ENCODE data around the gene CYP2W1.

CYP2W1 gene

GRCh38 chr7:951881-952547, 31.0 kb upstream of the CYP2W1 start:
- Histone ChIP-seq H3K36me3 (no peaks in the 10 kb centered on the region), H3K27ac (no peak overlapping the region), H3K4me1 (peaks cover 6 to 25% (median 20%) of the 10 kb centered on the region in 4 donors), H3K27me3 (peaks cover 0 to 4% of the 10 kb centered on the region in 2 donors), H3K4me3 (no peak overlapping the region), H3K9me3 (no peaks in the 10 kb centered on the region)
- DNase-seq = peak in 1 of 2 donors; percentile 61
- TF ChIP-seq, protein P1, sequence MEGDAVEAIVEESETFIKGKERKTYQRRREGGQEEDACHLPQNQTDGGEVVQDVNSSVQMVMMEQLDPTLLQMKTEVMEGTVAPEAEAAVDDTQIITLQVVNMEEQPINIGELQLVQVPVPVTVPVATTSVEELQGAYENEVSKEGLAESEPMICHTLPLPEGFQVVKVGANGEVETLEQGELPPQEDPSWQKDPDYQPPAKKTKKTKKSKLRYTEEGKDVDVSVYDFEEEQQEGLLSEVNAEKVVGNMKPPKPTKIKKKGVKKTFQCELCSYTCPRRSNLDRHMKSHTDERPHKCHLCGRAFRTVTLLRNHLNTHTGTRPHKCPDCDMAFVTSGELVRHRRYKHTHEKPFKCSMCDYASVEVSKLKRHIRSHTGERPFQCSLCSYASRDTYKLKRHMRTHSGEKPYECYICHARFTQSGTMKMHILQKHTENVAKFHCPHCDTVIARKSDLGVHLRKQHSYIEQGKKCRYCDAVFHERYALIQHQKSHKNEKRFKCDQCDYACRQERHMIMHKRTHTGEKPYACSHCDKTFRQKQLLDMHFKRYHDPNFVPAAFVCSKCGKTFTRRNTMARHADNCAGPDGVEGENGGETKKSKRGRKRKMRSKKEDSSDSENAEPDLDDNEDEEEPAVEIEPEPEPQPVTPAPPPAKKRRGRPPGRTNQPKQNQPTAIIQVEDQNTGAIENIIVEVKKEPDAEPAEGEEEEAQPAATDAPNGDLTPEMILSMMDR (IDR thresholded peaks at IDR 0.05) = no peak
- intact Hi-C loops (cut with DNase I; ENCODE audit: low total_unique reads) = no loop called here

- Histone ChIP-seq H3K4me1 (peaks cover 6 to 25% (median 20%) of the 10 kb centered on the region in 4 donors), H3K27ac (no peak overlapping the region), H3K27me3 (peaks cover 0 to 4% of the 10 kb centered on the region in 2 donors), H3K9me3 (no peaks in the 10 kb centered on the region), H3K36me3 (no peaks in the 10 kb centered on the region), H3K4me3 (peak overlapping the region in 1 of 2 donors; percentile 74)
- intact Hi-C loops (cut with DNase I; ENCODE audit: low total_unique reads) = no loop called here
- DNase-seq = peak in 1 of 2 donors; percentile 52
- TF ChIP-seq, protein P1 (IDR thresholded peaks at IDR 0.05) = no peak
These were observed 30.2 kb upstream of the CYP2W1 start for GRCh38 chr7:952548-953441.

GRCh38 chr7:953547-954327, 29.2 kb upstream of the CYP2W1 start:
- TF ChIP-seq, protein P1 (IDR thresholded peaks at IDR 0.05) = no peak
- intact Hi-C loops (cut with DNase I; ENCODE audit: low total_unique reads) = no loop called here
- H3K27ac ChIP-seq = peak overlapping the region; percentile 24 to 47
- peak overlapping the region; percentile 49 to 74 for H3K4me3 ChIP-seq
- H3K36me3 ChIP-seq = no peaks in the 10 kb centered on the region
- H3K27me3 ChIP-seq = peaks cover 0 to 11% of the 10 kb centered on the region in 2 donors
- peak in 1 of 2 donors; percentile 77 for DNase-seq
- no peaks in the 10 kb centered on the region for H3K9me3 ChIP-seq
- H3K4me1 ChIP-seq = peaks cover 6 to 25% (median 20%) of the 10 kb centered on the region in 4 donors

DNA sequence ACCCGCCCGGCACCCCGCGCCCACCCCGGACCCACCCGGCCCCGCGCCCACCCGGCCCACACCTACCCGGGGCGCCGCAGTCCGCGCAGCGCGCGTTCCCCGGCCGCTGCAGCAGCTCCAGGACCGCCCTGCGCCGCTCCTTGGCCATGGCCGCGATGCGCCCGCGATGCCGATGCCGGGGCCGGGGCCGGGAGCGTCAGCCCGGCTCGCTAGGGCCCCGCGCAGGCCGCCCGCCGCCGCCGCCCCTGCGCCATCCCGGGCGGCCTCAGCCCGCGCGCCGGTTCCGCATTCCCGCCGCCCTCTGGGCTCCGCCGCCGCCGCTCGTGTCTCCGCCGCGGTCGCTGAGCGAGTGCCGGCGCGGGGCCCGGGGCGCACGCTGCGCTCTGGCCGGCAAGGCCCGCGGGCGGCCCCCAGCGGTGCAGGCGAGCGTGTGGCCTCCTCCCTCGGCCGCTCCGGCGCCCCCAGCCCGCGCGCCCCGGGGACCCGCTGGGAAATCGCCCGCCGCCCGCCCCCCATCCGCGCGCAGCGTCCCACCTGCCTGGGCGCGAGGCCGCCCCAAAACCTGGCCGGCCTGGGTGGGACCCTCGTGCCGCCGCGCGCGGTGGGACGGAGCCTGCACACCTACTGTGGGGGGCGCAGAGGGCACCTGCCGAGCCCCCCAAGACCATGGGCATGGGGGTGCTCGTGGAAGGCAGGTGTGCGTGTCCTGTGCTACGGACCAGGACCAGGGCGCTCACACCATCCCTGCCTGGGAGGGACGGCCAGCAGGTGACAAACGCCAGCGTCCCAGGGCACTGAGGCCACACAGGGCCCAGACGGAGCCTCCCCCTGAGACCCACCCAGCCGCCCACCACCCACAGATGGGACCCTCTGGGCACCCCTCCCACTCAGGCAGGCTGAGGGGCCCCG, 28.4 kb upstream of the CYP2W1 start, which contains the start of gene ADAP1:
Gene ADAP1 (minus strand): TSS at position 351 of the 909 bp plus-strand sequence. CDS start 203 bp downstream, at position 148.
- Histone ChIP-seq H3K4me3 (peak within 1 kb of the TSS; percentile 49 to 74), H3K27me3 (peaks cover 0 to 11% of the 10 kb centered on the region in 2 donors), H3K4me1 (peaks cover 6 to 23% (median 20%) of the 10 kb centered on the region in 4 donors), H3K36me3 (no peaks in the 10 kb centered on the region), H3K9me3 (no peaks in the 10 kb centered on the region), H3K27ac (peak within 1 kb of the TSS; percentile 24 to 47)
- TF ChIP-seq, protein P1 (IDR thresholded peaks at IDR 0.05) = peak in 1 of 2 experiments; percentile 24
- intact Hi-C loops (cut with DNase I; ENCODE audit: low total_unique reads) = no loop called here
- peak in 1 of 2 donors; percentile 66 for DNase-seq
